AG09309 (cell line): Measurements from ENCODE around the gene STYX.
A peak's percentile ranks its signal among the peaks of the same experiment; 100 is the strongest.
"Not testable (repeated sequence)": the region's sequence is repeated elsewhere in the genome, so short reads cannot be mapped to it uniquely, and the experiment has no call there.

ENCODE experiments used
- DNase-seq: peaks from one replicate; pipeline ENCODE4 v3.0.0-alpha.2; 2010; ENCODE audit warnings: low read depth
- H3K4me3 ChIP-seq: 2 replicates; pipeline ENCODE4 v1.5.1; 2011; ENCODE audit warnings: mild to moderate bottlenecking, low read depth, low read length, moderate library complexity; ENCODE audit not compliant: control insufficient read depth
- CTCF ChIP-seq: IDR thresholded peaks from 2 replicates; pipeline ENCODE4 v1.5.1; 2011; ENCODE audit warnings: mild to moderate bottlenecking, low read depth, low read length, inconsistent platforms; ENCODE audit not compliant: insufficient read depth, control insufficient read depth; ENCODE audit errors: missing control alignments

STYX gene

GRCh38 chr14:52724360-52724644 lies 5.7 kb upstream of the STYX start:
- no peak overlapping the region for H3K4me3 ChIP-seq
- DNase-seq: no peak
- no peak for TF ChIP-seq CTCF

GRCh38 chr14:52727509-52727908 lies 2.5 kb upstream of the STYX start:
- not testable (repeated sequence) for H3K4me3 ChIP-seq, DNase-seq

GRCh38 chr14:52729035-52729434 lies 931 bp upstream of the STYX start:
- not testable (repeated sequence) for H3K4me3 ChIP-seq, DNase-seq

GRCh38 chr14:52729585-52729924 lies 411 bp upstream of the STYX start:
- peak overlapping the region; percentile 23 for H3K4me3 ChIP-seq
- no peak for TF ChIP-seq CTCF
- no peak for DNase-seq

GRCh38 chr14:52730709-52731111 lies 744 bp downstream of the STYX start:
- no peak for TF ChIP-seq CTCF
- peak overlapping the region; percentile 86 for H3K4me3 ChIP-seq
- no peak for DNase-seq

- no peak for DNase-seq
- no peak overlapping the region for H3K4me3 ChIP-seq
- no peak for TF ChIP-seq CTCF
These were observed 3.9 kb downstream of the STYX start for GRCh38 chr14:52733824-52734223.

- DNase-seq: no peak
- no peak for TF ChIP-seq CTCF
- H3K4me3 ChIP-seq: no peak overlapping the region
These were observed 6.0 kb downstream of the STYX start for GRCh38 chr14:52735921-52736489.

- H3K4me3 ChIP-seq: no peak overlapping the region
- no peak for TF ChIP-seq CTCF
- DNase-seq: no peak
These were observed 8.4 kb downstream of the STYX start for GRCh38 chr14:52738409-52738808.
